Pancreas (tissue), 10 donors: Measurements from ENCODE around the gene FHOD3. TPM values are rescaled to one million over a fixed set of nuclear protein-coding genes. Genes with fewer than 3 reads are reported as not detected.

Experiments
- ATAC-seq, 4 donors: fragments of 200-7000 bp; cut with Tn5 transposase; one replicate each; pipeline versions ENCODE4 v1.8.0 to v1.9.1; 2020; ENCODE audit warnings: mild to moderate bottlenecking in 4 of 4, moderate library complexity in 4 of 4
- DNase-seq, 6 donors: peaks; one replicate each; pipeline ENCODE4 v3.0.0-alpha.2; 2020
- FAIRE-seq: peaks from 2 replicates; lab custom pipeline; 2012; peaks lifted over from hg19 to GRCh38; lab: Jason Lieb, UNC
- H3K27ac ChIP-seq, 4 donors: fragments of 200-600 bp; sonication (generic); 1 replicate in 3 of 4; 2 replicates in 1 of 4; pipeline versions ENCODE4 v1.5.0 to v1.8.0; 2020
- H3K27me3 ChIP-seq, 4 donors: fragments of 200-600 bp; one replicate each; pipeline ENCODE4 v1.8.0; 2021
- H3K36me3 ChIP-seq, 3 donors: fragments of 200-600 bp; sonication (generic) in 1 of 3; one replicate each; pipeline versions ENCODE4 v1.5.0 to v1.8.0; 2020 to 2021
- H3K4me1 ChIP-seq, 3 donors: fragments of 200-600 bp; one replicate each; pipeline ENCODE4 v1.8.0; 2021
- H3K4me3 ChIP-seq, 4 donors: fragments of 200-600 bp; sonication (generic) in 2 of 4; one replicate each; pipeline versions ENCODE4 v1.5.0 to v1.8.0; 2020 to 2021
- H3K9me3 ChIP-seq, 4 donors: fragments of 200-600 bp; one replicate each; pipeline ENCODE4 v1.8.0; 2021
- WGBS, 2 donors: extraction: QIAGEN DNeasy Blood & Tissue Kit; methylation state at CpG; one replicate each; pipeline ENCODE4 v1.1.7; 2013; 5-methylcytosine and 5-hydroxymethylcytosine counted together
- intact Hi-C, 3 donors: fragments of 100-400 bp; cut with DNase I; formaldehyde crosslinking; loops; one replicate each; pipeline versions ENCODE4 v1.11.1 to v1.14.2; 2022
- polyA plus RNA-seq, 2 donors: library from polyadenylated mRNA; stranded (reverse); fragments of 200-250 nt; gene quantifications; one replicate each; pipeline ENCODE4 v1.2.3, GENCODE V29; 2013
- total RNA-seq, 6 donors: library from RNA; stranded (reverse); fragmentation: NEBNext Ultra II Directional in 4 of 6; extraction: Animal tissue kit (Norgen Biotek cat#: 25700) in 4 of 6; gene quantifications; one replicate each; pipeline versions ENCODE4 v1.2.1 to v1.2.4, GENCODE V29; 2021 to 2023
- TF ChIP-seq, protein P1 (sequence below), 4 donors: fragments of 200-600 bp; sonication (generic) in 3 of 4; IDR thresholded peaks; one replicate each; pipeline versions ENCODE4 v1.5.0 to v1.8.0; 2021; ENCODE audit warnings: antibody characterized with exemption in 4 of 4
- donor health status: healthy with polysubstance abuse.
- donor health status: DM: no; HTN: no; CAD: no; lungs with moderate emphysema.
- donor health status: DM: no; HTN: no; CAD: no.
- donor health status: control.
- donor health status: control.
- donor health status: Bipolar disorder and iron deficiency.
- donor health status: DM: yes; HTN: yes; CAD: no.
- donor health status: DM: no; HTN: no; CAD: no.
- donor health status: DM: no; HTN: no; CAD: no.
- donor health status: DM: yes; HTN: yes; CAD: no.

The FHOD3 gene
- total and polyA plus RNA-seq, 8 donors = 0.25 to 4.3 (median 1.2) TPM

DNA sequence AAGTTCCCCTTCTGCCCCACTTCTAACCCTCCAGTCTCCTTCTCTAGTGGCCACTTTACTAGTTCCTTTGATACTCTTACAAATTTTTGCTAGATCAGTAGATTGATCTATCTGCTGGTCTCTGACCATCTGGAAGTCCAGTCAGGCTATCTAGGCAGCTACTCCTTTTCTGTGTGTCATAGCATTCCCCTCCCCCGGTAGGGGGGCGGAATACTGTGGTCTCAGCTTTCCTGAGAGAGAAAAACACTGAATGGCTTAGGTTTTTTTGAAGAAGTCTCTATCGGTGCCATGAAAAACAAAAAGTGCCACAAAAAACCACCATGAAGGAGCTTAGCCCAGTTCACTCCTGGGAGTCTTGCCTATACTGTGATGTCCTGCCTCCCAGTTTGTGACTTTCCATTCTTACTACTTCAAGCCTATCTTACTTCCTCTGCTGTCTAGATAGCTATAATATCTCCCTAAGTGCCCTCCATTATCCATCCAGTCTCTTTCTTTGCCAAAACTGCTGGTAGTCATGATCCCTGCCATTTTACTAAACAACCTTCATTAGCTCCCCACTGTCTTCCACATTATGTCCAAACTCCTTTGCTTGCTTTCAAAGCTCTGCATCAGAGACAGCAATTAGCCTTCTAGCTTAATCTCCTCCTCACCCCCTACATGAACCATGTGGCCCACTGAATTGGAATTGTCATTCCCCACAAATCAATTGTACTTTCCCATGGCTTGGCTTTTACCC lies 501.4 kb downstream of the FHOD3 start:
- TF ChIP-seq, protein P1, sequence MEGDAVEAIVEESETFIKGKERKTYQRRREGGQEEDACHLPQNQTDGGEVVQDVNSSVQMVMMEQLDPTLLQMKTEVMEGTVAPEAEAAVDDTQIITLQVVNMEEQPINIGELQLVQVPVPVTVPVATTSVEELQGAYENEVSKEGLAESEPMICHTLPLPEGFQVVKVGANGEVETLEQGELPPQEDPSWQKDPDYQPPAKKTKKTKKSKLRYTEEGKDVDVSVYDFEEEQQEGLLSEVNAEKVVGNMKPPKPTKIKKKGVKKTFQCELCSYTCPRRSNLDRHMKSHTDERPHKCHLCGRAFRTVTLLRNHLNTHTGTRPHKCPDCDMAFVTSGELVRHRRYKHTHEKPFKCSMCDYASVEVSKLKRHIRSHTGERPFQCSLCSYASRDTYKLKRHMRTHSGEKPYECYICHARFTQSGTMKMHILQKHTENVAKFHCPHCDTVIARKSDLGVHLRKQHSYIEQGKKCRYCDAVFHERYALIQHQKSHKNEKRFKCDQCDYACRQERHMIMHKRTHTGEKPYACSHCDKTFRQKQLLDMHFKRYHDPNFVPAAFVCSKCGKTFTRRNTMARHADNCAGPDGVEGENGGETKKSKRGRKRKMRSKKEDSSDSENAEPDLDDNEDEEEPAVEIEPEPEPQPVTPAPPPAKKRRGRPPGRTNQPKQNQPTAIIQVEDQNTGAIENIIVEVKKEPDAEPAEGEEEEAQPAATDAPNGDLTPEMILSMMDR (IDR thresholded peaks at IDR 0.05) = no peak
- Histone ChIP-seq H3K9me3 (no peaks in the 10 kb centered on the region), H3K36me3 (peaks cover 0 to 38% (median 12%) of the 10 kb centered on the region in 3 donors), H3K27me3 (no peaks in the 10 kb centered on the region), H3K4me3 (no peak overlapping the region), H3K27ac (no peak overlapping the region), H3K4me1 (no peaks in the 10 kb centered on the region)
- WGBS, 2 donors = 85 to 92% methylated on average over 3 of the region's 3 CpGs
- FAIRE-seq = no peak
- intact Hi-C loops = no loop called here
- no peak for ATAC-seq
- no peak for DNase-seq

GRCh38 chr18:36805105-36805504 lies 507.6 kb downstream of the FHOD3 start:
- no peak for FAIRE-seq
- H3K36me3 ChIP-seq = peaks cover 0 to 22% (median 12%) of the 10 kb centered on the region in 3 donors

DNA sequence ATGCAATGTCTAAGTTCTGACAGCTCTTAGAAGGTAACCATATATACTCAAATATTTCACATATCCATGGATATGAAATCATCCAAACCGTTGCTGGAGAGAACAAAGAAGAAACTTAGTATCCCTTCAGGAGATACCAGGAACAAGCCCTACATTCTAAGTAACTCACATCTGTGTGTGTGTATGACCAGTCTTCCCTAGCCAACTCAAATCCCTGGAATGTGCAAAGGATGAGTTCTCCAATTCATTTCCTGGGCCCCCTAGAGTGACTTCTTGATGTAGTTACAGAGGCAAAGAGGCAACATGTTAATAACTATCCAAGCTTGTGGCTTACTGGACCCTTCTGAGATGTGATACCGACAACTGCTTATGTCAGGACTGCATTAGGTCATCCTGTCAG lies 511.2 kb downstream of the FHOD3 start:
- no peak overlapping the region for H3K27ac ChIP-seq
- H3K9me3 ChIP-seq = no peaks in the 10 kb centered on the region
- H3K4me1 ChIP-seq = no peaks in the 10 kb centered on the region
- DNase-seq (no peak), FAIRE-seq (no peak), ATAC-seq (no peak)
- H3K36me3 ChIP-seq = peaks cover 0 to 17% (median 12%) of the 10 kb centered on the region in 3 donors
- TF ChIP-seq, protein P1 (IDR thresholded peaks at IDR 0.05) = no peak
- H3K27me3 ChIP-seq = no peaks in the 10 kb centered on the region
- WGBS, 2 donors = 86 to 87% methylated on average over 2 of the region's 2 CpGs
- intact Hi-C loops = loop anchor here in 1 of 3 donors (5.0 kb wide), 1 partner anchor 121 kb away; no protein-coding TSS in a partner anchor
- H3K4me3 ChIP-seq = no peak overlapping the region

More at GRCh38 chr18:36805105-36805504, 507.6 kb downstream of the FHOD3 start:
- intact Hi-C loops = loop anchor here in 1 of 3 donors (5.0 kb wide), 1 partner anchor 118 kb away; no protein-coding TSS in a partner anchor
- Histone ChIP-seq H3K9me3 (no peaks in the 10 kb centered on the region), H3K27me3 (no peaks in the 10 kb centered on the region), H3K4me1 (no peaks in the 10 kb centered on the region), H3K27ac (no peak overlapping the region), H3K4me3 (no peak overlapping the region)
- DNase-seq = no peak
- 91 to 96% methylated on average over 2 of the region's 2 CpGs for WGBS, 2 donors
- ATAC-seq = no peak
- TF ChIP-seq, protein P1 (IDR thresholded peaks at IDR 0.05) = no peak

DNA sequence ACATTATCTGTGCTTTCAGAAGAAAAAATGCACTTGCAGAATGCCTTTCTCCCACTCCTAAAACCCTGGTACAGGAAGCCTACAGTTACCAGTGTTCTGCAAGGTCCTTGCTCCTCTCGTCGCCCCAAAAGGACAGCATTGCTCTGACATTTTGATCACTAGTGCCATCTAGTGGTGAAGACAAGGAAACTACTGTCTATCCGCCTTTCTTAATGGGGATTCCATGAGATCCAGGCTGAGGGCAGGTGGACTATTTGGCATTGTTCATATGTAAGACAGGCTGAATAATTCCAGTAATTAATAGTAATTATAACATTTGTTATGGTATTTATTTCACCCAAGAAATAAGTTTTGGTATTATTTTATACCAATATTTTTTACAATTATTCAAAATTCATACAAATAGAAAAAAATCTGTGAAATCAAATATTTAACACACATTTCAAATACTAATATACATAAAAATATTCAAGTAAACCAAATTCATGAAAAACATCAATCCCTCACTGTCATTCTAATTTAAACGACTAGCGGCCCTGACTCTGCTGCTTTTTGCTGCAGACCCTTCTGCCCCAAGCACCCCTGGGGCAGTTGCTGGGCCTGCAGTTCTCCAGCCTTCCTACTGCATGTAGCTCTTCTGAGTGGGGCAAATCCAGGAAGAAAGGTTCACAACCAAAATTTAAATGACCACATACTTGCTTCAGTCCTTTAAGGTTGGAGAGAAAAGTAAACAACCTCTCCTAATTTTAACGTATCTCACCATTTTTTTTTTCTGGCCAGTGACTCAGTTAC lies 512.3 kb downstream of the FHOD3 start:
- Histone ChIP-seq H3K27me3 (no peaks in the 10 kb centered on the region), H3K4me3 (no peak overlapping the region), H3K27ac (no peak overlapping the region), H3K36me3 (peaks cover 0 to 10% (median 4%) of the 10 kb centered on the region in 3 donors), H3K4me1 (peaks cover under 1 to 4% (median 3%) of the 10 kb centered on the region in 3 donors), H3K9me3 (no peaks in the 10 kb centered on the region)
- WGBS, 2 donors = 40% methylated on average over 6 of the region's 6 CpGs
- peak; percentile 53 for FAIRE-seq
- DNase-seq = peak in 3 of 6 donors; percentile 7 to 34 (median 22)
- TF ChIP-seq, protein P1 (IDR thresholded peaks at IDR 0.05) = peak; percentile 44 to 88 (median 72)
- ATAC-seq = peak; percentile 85 to 99 (median 92)
- intact Hi-C loops = loop anchor here in 1 of 3 donors (5.0 kb wide), 1 partner anchor 122 kb away; no protein-coding TSS in a partner anchor
